Measurements from ENCODE around the gene RSPH9.

RSPH9 gene

GRCh38 chr6:43702171-43702533 lies 57.3 kb downstream of the RSPH9 start:
- no peak overlapping the region for H3K14ac ChIP-seq (ENCODE audit: low read length)
- no peak overlapping the region for H3K4ac ChIP-seq (ENCODE audit: low read depth, low read length)
- no peak for DNase-seq
- no peak overlapping the region for H3K18ac ChIP-seq (ENCODE audit: low read length)
- H2AK5ac ChIP-seq (ENCODE audit: low read length) = no peak overlapping the region
- H4K8ac ChIP-seq (ENCODE audit: low read depth, low read length) = no peak overlapping the region
- no peaks in the 10 kb centered on the region for H3K36me3 ChIP-seq (ENCODE audit: control insufficient read depth in 1 of 2, insufficient read depth in 2 of 2, low read length in 2 of 2)
- no peak overlapping the region for H2BK5ac ChIP-seq (ENCODE audit: low read depth, low read length, poor library complexity)
- H3K23ac ChIP-seq (ENCODE audit: low read length) = peak overlapping the region; percentile 19
- peaks cover 11 to 12% of the 10 kb centered on the region in 2 experiments for H3K4me1 ChIP-seq (ENCODE audit: control insufficient read depth in 1 of 2, insufficient read depth in 2 of 2, low read length in 2 of 2)
- peak overlapping the region; percentile 34 for H3K4me2 ChIP-seq (ENCODE audit: low read length)
- H3K27me3 ChIP-seq (ENCODE audit: insufficient read depth, low read length) = no peaks in the 10 kb centered on the region
- H4K12ac ChIP-seq (ENCODE audit: low read depth, low read length) = no peak overlapping the region
- H3K79me1 ChIP-seq (ENCODE audit: low read length) = no peaks in the 10 kb centered on the region
- no peak overlapping the region for H3K9ac ChIP-seq (ENCODE audit: low read length)
- WGBS (ENCODE audit: extremely low coverage, insufficient coverage, insufficient read length) = no CpG with 5 or more reads among the region's 2 CpGs
- no peak overlapping the region for H2BK120ac ChIP-seq (ENCODE audit: insufficient read depth, low read length, poor library complexity)
- no peak overlapping the region for H3K4me3 ChIP-seq (ENCODE audit: low read depth, low read length)
- H4K91ac ChIP-seq (ENCODE audit: low read depth, low read length) = no peak overlapping the region
- no peak overlapping the region for H2AFZ ChIP-seq (ENCODE audit: insufficient read depth, low read length, poor library complexity)
- H3K79me2 ChIP-seq (ENCODE audit: control insufficient read depth, insufficient read depth, low read length, poor library complexity) = no peaks in the 10 kb centered on the region
- H3K9me3 ChIP-seq (ENCODE audit: insufficient read depth, low read depth, low read length) = no peaks in the 10 kb centered on the region
- H3K27ac ChIP-seq (ENCODE audit: low read depth, low read length) = no peak overlapping the region
- no peak overlapping the region for H2BK12ac ChIP-seq (ENCODE audit: low read length)

DNA sequence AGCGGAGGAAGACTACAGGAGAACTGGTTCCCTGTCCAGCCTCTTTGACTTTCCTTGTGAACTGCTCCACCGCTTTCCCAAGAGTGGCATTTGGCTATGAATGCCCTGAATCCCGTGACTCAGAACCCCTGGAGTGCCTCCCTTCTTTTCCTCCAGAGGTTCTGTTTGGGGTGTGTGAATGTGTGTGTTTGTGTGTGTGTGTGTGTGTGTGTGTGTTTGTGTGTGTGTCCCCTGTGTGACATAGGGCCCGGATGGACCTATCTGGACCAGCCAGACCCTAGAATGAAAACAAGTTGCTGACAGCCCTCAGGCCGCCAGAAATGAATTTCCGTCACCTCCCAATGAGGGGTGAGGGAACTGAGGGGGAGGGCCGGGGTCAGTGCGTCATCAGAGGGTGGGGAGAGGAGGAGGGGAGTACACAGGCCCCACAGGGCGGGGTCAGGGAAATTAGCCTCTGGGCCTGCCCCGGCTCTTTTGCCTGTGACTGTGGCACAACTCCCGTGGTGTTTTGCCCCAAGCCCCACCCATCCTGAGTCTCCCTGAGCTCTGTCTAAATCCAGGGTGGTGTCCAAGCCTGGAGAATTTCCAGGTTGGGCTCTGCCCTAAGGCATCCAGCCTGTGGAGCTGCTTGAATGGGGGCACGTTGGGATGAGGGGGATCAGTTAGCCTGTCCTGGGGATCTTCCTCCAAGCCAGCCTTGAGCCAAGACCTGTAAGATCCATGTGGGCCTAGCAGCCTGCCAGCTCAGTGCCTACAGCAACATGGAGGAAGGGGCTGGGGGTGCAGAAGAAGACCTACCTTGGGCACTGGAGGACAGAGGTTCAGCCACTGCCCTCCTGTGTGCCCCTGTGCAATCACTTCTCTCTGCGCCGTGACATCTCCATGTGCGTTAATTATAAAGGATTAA lies 58.0 kb downstream of the RSPH9 start:
- H3K27ac ChIP-seq (ENCODE audit: low read depth, low read length) = no peak overlapping the region
- H3K18ac ChIP-seq (ENCODE audit: low read length) = no peak overlapping the region
- H2BK5ac ChIP-seq (ENCODE audit: low read depth, low read length, poor library complexity) = no peak overlapping the region
- peaks cover 11 to 12% of the 10 kb centered on the region in 2 experiments for H3K4me1 ChIP-seq (ENCODE audit: control insufficient read depth in 1 of 2, insufficient read depth in 2 of 2, low read length in 2 of 2)
- H2AFZ ChIP-seq (ENCODE audit: insufficient read depth, low read length, poor library complexity) = no peak overlapping the region
- peak overlapping the region; percentile 34 for H3K4me2 ChIP-seq (ENCODE audit: low read length)
- H2BK120ac ChIP-seq (ENCODE audit: insufficient read depth, low read length, poor library complexity) = no peak overlapping the region
- no peak overlapping the region for H3K23ac ChIP-seq (ENCODE audit: low read length)
- no peak overlapping the region for H2BK12ac ChIP-seq (ENCODE audit: low read length)
- no peak overlapping the region for H3K4ac ChIP-seq (ENCODE audit: low read depth, low read length)
- H3K9me3 ChIP-seq (ENCODE audit: insufficient read depth, low read depth, low read length) = no peaks in the 10 kb centered on the region
- H3K36me3 ChIP-seq (ENCODE audit: control insufficient read depth in 1 of 2, insufficient read depth in 2 of 2, low read length in 2 of 2) = no peaks in the 10 kb centered on the region
- no peaks in the 10 kb centered on the region for H3K79me2 ChIP-seq (ENCODE audit: control insufficient read depth, insufficient read depth, low read length, poor library complexity)
- no peaks in the 10 kb centered on the region for H3K79me1 ChIP-seq (ENCODE audit: low read length)
- H3K27me3 ChIP-seq (ENCODE audit: insufficient read depth, low read length) = no peaks in the 10 kb centered on the region
- no peak overlapping the region for H3K9ac ChIP-seq (ENCODE audit: low read length)
- no CpG with 5 or more reads among the region's 15 CpGs for whole genome bisulfite sequencing (ENCODE audit: extremely low coverage, insufficient coverage, insufficient read length)
- H2AK5ac ChIP-seq (ENCODE audit: low read length) = no peak overlapping the region
- no peak overlapping the region for H3K14ac ChIP-seq (ENCODE audit: low read length)
- H4K12ac ChIP-seq (ENCODE audit: low read depth, low read length) = no peak overlapping the region
- peak; percentile 83 to 85 for DNase-seq
- H4K8ac ChIP-seq (ENCODE audit: low read depth, low read length) = peak overlapping the region; percentile 34
- H3K4me3 ChIP-seq (ENCODE audit: low read depth, low read length) = peak overlapping the region; percentile 38
- H4K91ac ChIP-seq (ENCODE audit: low read depth, low read length) = no peak overlapping the region

GRCh38 chr6:43703512-43704429 lies 58.9 kb downstream of the RSPH9 start:
- Histone ChIP-seq H3K36me3 (ENCODE audit: control insufficient read depth in 1 of 2, insufficient read depth in 2 of 2, low read length in 2 of 2) (no peaks in the 10 kb centered on the region), H2BK5ac (ENCODE audit: low read depth, low read length, poor library complexity) (no peak overlapping the region), H3K9me3 (ENCODE audit: insufficient read depth, low read depth, low read length) (no peaks in the 10 kb centered on the region), H4K91ac (ENCODE audit: low read depth, low read length) (no peak overlapping the region), H2BK120ac (ENCODE audit: insufficient read depth, low read length, poor library complexity) (no peak overlapping the region), H3K27ac (ENCODE audit: low read depth, low read length) (no peak overlapping the region), H3K23ac (ENCODE audit: low read length) (no peak overlapping the region), H3K79me2 (ENCODE audit: control insufficient read depth, insufficient read depth, low read length, poor library complexity) (no peaks in the 10 kb centered on the region), H3K18ac (ENCODE audit: low read length) (no peak overlapping the region), H3K4me3 (ENCODE audit: low read depth, low read length) (no peak overlapping the region), H3K27me3 (ENCODE audit: insufficient read depth, low read length) (no peaks in the 10 kb centered on the region), H3K4ac (ENCODE audit: low read depth, low read length) (no peak overlapping the region), H4K8ac (ENCODE audit: low read depth, low read length) (no peak overlapping the region), H3K14ac (ENCODE audit: low read length) (no peak overlapping the region), H2AFZ (ENCODE audit: insufficient read depth, low read length, poor library complexity) (no peak overlapping the region), H2BK12ac (ENCODE audit: low read length) (no peak overlapping the region), H3K4me1 (ENCODE audit: control insufficient read depth in 1 of 2, insufficient read depth in 2 of 2, low read length in 2 of 2) (peaks cover 11% of the 10 kb centered on the region in 2 experiments), H3K79me1 (ENCODE audit: low read length) (no peaks in the 10 kb centered on the region), H3K9ac (ENCODE audit: low read length) (no peak overlapping the region), H3K4me2 (ENCODE audit: low read length) (no peak overlapping the region), H4K12ac (ENCODE audit: low read depth, low read length) (no peak overlapping the region), H2AK5ac (ENCODE audit: low read length) (no peak overlapping the region)
- no peak for DNase-seq
- no CpG with 5 or more reads among the region's 8 CpGs for WGBS (ENCODE audit: extremely low coverage, insufficient coverage, insufficient read length)

- no peak overlapping the region for H3K18ac ChIP-seq (ENCODE audit: low read length)
- H3K9me3 ChIP-seq (ENCODE audit: insufficient read depth, low read depth, low read length) = no peaks in the 10 kb centered on the region
- no peaks in the 10 kb centered on the region for H3K36me3 ChIP-seq (ENCODE audit: control insufficient read depth in 1 of 2, insufficient read depth in 2 of 2, low read length in 2 of 2)
- H3K4ac ChIP-seq (ENCODE audit: low read depth, low read length) = no peak overlapping the region
- no peak overlapping the region for H2BK120ac ChIP-seq (ENCODE audit: insufficient read depth, low read length, poor library complexity)
- peaks cover 9 to 11% of the 10 kb centered on the region in 2 experiments for H3K4me1 ChIP-seq (ENCODE audit: control insufficient read depth in 1 of 2, insufficient read depth in 2 of 2, low read length in 2 of 2)
- no peak overlapping the region for H2AK5ac ChIP-seq (ENCODE audit: low read length)
- no peaks in the 10 kb centered on the region for H3K79me2 ChIP-seq (ENCODE audit: control insufficient read depth, insufficient read depth, low read length, poor library complexity)
- H3K27ac ChIP-seq (ENCODE audit: low read depth, low read length) = no peak overlapping the region
- no peaks in the 10 kb centered on the region for H3K79me1 ChIP-seq (ENCODE audit: low read length)
- no peak overlapping the region for H4K12ac ChIP-seq (ENCODE audit: low read depth, low read length)
- H3K9ac ChIP-seq (ENCODE audit: low read length) = no peak overlapping the region
- no peak overlapping the region for H3K4me2 ChIP-seq (ENCODE audit: low read length)
- no peaks in the 10 kb centered on the region for H3K27me3 ChIP-seq (ENCODE audit: insufficient read depth, low read length)
- no peak overlapping the region for H3K23ac ChIP-seq (ENCODE audit: low read length)
- no peak overlapping the region for H2BK5ac ChIP-seq (ENCODE audit: low read depth, low read length, poor library complexity)
- no peak overlapping the region for H2AFZ ChIP-seq (ENCODE audit: insufficient read depth, low read length, poor library complexity)
- no peak overlapping the region for H4K91ac ChIP-seq (ENCODE audit: low read depth, low read length)
- no peak overlapping the region for H3K14ac ChIP-seq (ENCODE audit: low read length)
- WGBS (ENCODE audit: extremely low coverage, insufficient coverage, insufficient read length) = no CpG with 5 or more reads among the region's 3 CpGs
- no peak overlapping the region for H4K8ac ChIP-seq (ENCODE audit: low read depth, low read length)
- H2BK12ac ChIP-seq (ENCODE audit: low read length) = no peak overlapping the region
- DNase-seq = no peak
- no peak overlapping the region for H3K4me3 ChIP-seq (ENCODE audit: low read depth, low read length)
Observed at GRCh38 chr6:43705996-43706395, 61.2 kb downstream of the RSPH9 start.

Data from trophoblast cell (in vitro differentiated cells and primary cell).